ENCODE results near the gene PCED1B.
A peak's percentile ranks its signal among the peaks of the same experiment; 100 is the strongest.
"Not testable (repeated sequence)": the region's sequence is repeated elsewhere in the genome, so short reads cannot be mapped to it uniquely, and the experiment has no call there.

Gene PCED1B

GRCh38 chr12:47094804-47095203 is 15.4 kb downstream of the PCED1B start:
- DNase-seq = no peak

- peak; percentile 95 for DNase-seq
These were observed 16.2 kb downstream of the PCED1B start for GRCh38 chr12:47095446-47096236.

- no peak for DNase-seq
These were observed 18.0 kb downstream of the PCED1B start for GRCh38 chr12:47097276-47097896.

GRCh38 chr12:47098099-47098498 is 18.7 kb downstream of the PCED1B start:
- no peak for DNase-seq

- DNase-seq = no peak
These were observed 20.2 kb downstream of the PCED1B start for GRCh38 chr12:47099610-47100009.

GRCh38 chr12:47100160-47100559 is 20.7 kb downstream of the PCED1B start:
- DNase-seq = peak; percentile 69

GRCh38 chr12:47102406-47102805 is 23.0 kb downstream of the PCED1B start:
- DNase-seq = no peak

GRCh38 chr12:47102845-47103651 is 23.6 kb downstream of the PCED1B start:
- peak; percentile 95 for DNase-seq

GRCh38 chr12:47105914-47106674 is 26.7 kb downstream of the PCED1B start:
- DNase-seq = no peak

GRCh38 chr12:47107446-47107845 is 28.0 kb downstream of the PCED1B start:
- DNase-seq = no peak

GRCh38 chr12:47107926-47108325 is 28.5 kb downstream of the PCED1B start:
- DNase-seq = no peak

- peak; percentile 28 for DNase-seq
These were observed 30.7 kb downstream of the PCED1B start for GRCh38 chr12:47110011-47110541.

- no peak for DNase-seq
These were observed 31.4 kb downstream of the PCED1B start for GRCh38 chr12:47110718-47111391.

GRCh38 chr12:47111392-47111778 is 32.0 kb downstream of the PCED1B start:
- no peak for DNase-seq

- DNase-seq = no peak
These were observed 32.4 kb downstream of the PCED1B start for GRCh38 chr12:47111854-47112253.

- no peak for DNase-seq
These were observed 33.3 kb downstream of the PCED1B start for GRCh38 chr12:47112679-47113078.

GRCh38 chr12:47114481-47114892 is 35.1 kb downstream of the PCED1B start:
- DNase-seq = peak; percentile 45

GRCh38 chr12:47117305-47117704 is 37.9 kb downstream of the PCED1B start:
- DNase-seq = not testable (repeated sequence)

GRCh38 chr12:47120736-47121135 is 41.3 kb downstream of the PCED1B start:
- no peak for DNase-seq

- DNase-seq = no peak
These were observed 41.7 kb downstream of the PCED1B start for GRCh38 chr12:47121146-47121545.

GRCh38 chr12:47122602-47123001 is 43.2 kb downstream of the PCED1B start:
- DNase-seq = peak; percentile 58

- DNase-seq = no peak
These were observed 44.3 kb downstream of the PCED1B start for GRCh38 chr12:47123730-47124129.
